AG10803 (cell line): ENCODE data around the gene NXF1.
"Not testable (repeated sequence)": the region's sequence is repeated elsewhere in the genome, so short reads cannot be mapped to it uniquely, and the experiment has no call there.

ENCODE experiments used
- DNase-seq: peaks from one replicate; pipeline ENCODE4 v3.0.0; 2010; ENCODE audit warnings: low read depth
- H3K4me3 ChIP-seq: 2 replicates; pipeline ENCODE4 v1.5.1; 2011; ENCODE audit warnings: mild to moderate bottlenecking, low read length, control low read depth
- CTCF ChIP-seq: conservative IDR thresholded peaks from 2 replicates; pipeline ENCODE4 v1.5.1; 2011; ENCODE audit warnings: mild to moderate bottlenecking, low read length, control low read depth, inconsistent platforms

NXF1 gene

GRCh38 chr11:62782753-62783152 lies 22.5 kb downstream of the NXF1 start:
- TF ChIP-seq CTCF: no peak
- DNase-seq: no peak

DNA sequence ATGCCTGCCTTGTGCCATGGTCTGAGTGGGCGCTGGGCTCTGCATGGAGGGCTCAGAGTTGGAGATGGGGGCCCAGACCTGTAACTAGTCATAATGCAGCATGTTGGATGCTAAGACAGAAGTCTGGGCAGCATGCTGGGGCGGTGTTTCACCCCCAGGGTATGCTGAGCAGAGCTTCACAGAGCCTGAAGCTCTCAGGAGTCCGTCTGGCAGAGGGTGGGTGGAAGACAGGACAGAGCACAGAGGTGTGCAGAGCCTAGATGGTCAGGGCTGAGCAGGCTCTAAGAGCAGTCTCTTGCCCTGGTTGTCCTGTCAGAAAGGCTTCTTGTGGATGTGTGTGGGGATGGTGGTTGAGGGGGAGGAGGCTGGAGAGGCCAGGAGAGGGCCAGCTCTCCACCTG lies 26.8 kb downstream of the NXF1 start:
- no peak for DNase-seq
- no peak for TF ChIP-seq CTCF
- H3K4me3 ChIP-seq: no peak overlapping the region

More at GRCh38 chr11:62782753-62783152, 22.5 kb downstream of the NXF1 start:
- H3K4me3 ChIP-seq: no peak overlapping the region

- H3K4me3 ChIP-seq: no peak overlapping the region
- TF ChIP-seq CTCF: no peak
- no peak for DNase-seq
These were observed 27.9 kb downstream of the NXF1 start for GRCh38 chr11:62777389-62777788.

DNA sequence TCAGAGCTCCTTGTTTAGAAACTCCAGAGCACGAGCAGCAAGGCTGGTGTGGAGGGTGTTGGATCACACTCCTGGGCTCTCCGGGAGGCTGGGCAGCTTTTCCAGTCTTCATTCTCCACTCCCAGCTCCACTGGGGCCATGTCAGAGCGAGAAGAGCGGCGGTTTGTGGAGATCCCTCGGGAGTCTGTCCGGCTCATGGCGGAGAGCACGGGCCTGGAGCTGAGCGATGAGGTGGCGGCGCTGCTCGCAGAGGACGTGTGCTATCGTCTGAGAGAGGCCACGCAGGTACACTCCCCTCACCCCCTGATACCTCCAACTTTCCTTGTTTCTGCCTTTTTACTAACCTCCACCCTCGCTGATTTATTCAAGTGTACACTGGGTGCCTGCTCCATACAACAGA lies 29.6 kb downstream of the NXF1 start:
- TF ChIP-seq CTCF: no peak
- DNase-seq: no peak
- no peak overlapping the region for H3K4me3 ChIP-seq

DNA sequence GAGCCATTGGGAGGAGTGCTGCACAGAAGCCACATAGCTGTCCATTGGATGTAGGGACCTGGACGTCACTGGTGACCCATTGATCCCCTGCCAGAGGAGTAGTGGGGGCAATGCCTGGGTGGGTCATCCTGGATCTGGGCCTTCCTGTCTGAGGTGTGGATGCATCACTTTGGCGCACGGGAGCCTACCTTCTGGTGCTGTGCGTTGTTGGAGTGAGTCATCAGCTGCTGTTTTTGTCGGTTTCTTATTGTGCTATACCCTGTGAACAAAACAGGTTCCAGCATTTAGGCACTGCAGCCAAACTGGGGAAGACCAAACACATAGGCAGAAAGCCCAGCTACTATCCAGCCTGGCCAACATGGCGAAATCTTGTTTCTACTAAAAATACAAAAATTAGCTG lies 30.8 kb downstream of the NXF1 start:
- H3K4me3 ChIP-seq: no peak overlapping the region
- DNase-seq: no peak
- no peak for TF ChIP-seq CTCF

GRCh38 chr11:62771144-62772021 lies 33.9 kb downstream of the NXF1 start, which contains the start of gene TAF6L:
Gene TAF6L (plus strand): TSS chr11:62771396. CDS start chr11:62775784, 4,388 bp downstream.
- no peak for TF ChIP-seq CTCF
- peak within 1 kb of the TSS; percentile 80 for H3K4me3 ChIP-seq
- DNase-seq: peak; percentile 95

GRCh38 chr11:62770778-62771143 lies 34.5 kb downstream of the NXF1 start:
- TF ChIP-seq CTCF: no peak
- DNase-seq: peak; percentile 16
- peak overlapping the region; percentile 80 for H3K4me3 ChIP-seq

DNA sequence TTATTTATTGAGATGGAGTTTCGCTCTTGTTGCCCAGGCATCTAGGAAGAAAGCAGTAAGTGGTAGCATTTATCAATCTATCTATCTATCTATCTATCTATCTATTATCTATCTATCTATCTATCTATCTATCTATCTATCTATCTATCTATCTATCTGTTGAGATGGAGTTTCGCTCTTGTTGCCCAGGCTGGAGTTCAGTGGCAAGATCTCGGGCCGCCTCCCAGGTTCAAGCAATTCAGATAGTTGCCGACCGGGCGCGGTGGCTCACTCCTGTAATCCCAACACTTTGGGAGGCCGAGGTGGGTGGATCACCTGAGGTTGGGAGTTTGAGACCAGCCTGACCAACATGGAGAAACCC lies 44.4 kb downstream of the NXF1 start:
- H3K4me3 ChIP-seq: peak overlapping the region; percentile 93
- not testable (repeated sequence) for DNase-seq
